Central memory CD8-positive, alpha-beta T cell (primary cell): Measurements from ENCODE around the gene N4BP2L2.
"Not testable (repeated sequence)": the region's sequence is repeated elsewhere in the genome, so short reads cannot be mapped to it uniquely, and the experiment has no call there.

Experiments
- ATAC-seq: fragments of 150-1000 bp; cut with Tn5 transposase; replicated peaks from 2 replicates; pipeline ENCODE4 v1.10.0; 2022; ENCODE audit warnings: mild to moderate bottlenecking, moderate FRiP score, moderate number of reproducible peaks; ENCODE audit not compliant: poor library complexity, severe bottlenecking; ENCODE audit errors: extremely low read depth
- DNase-seq, 2 donors: peaks; one replicate each; pipeline ENCODE4 v3.0.0; 2021; ENCODE audit warnings: low spot score in 2 of 2
- H3K27ac Mint-ChIP-seq: one replicate; pipeline ENCODE4 v1.8.0; 2022; ENCODE audit warnings: low read depth, mild to moderate bottlenecking, moderate library complexity, mixed read lengths
- H3K27me3 Mint-ChIP-seq: one replicate; pipeline ENCODE4 v1.8.0; 2022; ENCODE audit warnings: mixed read lengths
- H3K36me3 Mint-ChIP-seq: one replicate; pipeline ENCODE4 v1.8.0; 2022; ENCODE audit warnings: mild to moderate bottlenecking, moderate library complexity, mixed read lengths; ENCODE audit not compliant: insufficient read depth
- H3K4me1 Mint-ChIP-seq: one replicate; pipeline ENCODE4 v1.8.0; 2022; ENCODE audit warnings: mixed read lengths
- H3K4me3 Mint-ChIP-seq: one replicate; pipeline ENCODE4 v1.8.0; 2022; ENCODE audit warnings: mild to moderate bottlenecking, moderate library complexity, mixed read lengths
- H3K9me3 Mint-ChIP-seq: one replicate; pipeline ENCODE4 v1.8.0; 2022; ENCODE audit warnings: mixed read lengths

The N4BP2L2 gene

GRCh38 chr13:32538621-32539246 lies at the start of gene N4BP2L2:
N4BP2L2 (minus strand) TSS chr13:32538795; CDS start chr13:32537027, 1,768 bp downstream.
- DNase-seq = peak; percentile 81 to 86
- H3K4me1 Mint-ChIP-seq = peaks cover 33% of the 10 kb centered on the region
- H3K27me3 Mint-ChIP-seq = peaks cover 6% of the 10 kb centered on the region

DNA sequence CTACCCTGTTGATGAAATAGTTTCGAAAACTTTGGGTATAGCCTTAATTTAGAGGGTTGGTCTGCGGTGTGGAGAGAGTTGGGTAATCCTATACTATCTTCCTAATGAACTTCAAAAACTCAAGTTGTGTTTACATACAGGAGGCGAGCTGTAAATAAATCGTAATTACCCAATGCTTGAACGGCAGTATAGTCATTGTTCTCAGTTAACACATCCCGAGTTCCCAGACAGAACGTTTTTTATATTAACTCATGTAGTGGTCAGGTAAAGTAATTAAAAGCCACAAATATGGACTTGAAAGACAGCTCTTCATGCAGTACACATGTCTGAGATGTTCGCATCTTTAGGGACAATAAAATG lies 49.2 kb upstream of the N4BP2L2 start:
- ATAC-seq (no peak), DNase-seq (no peak)
- no peaks in the 10 kb centered on the region for H3K9me3 Mint-ChIP-seq
- peaks cover 13% of the 10 kb centered on the region for H3K36me3 Mint-ChIP-seq
- H3K4me3 Mint-ChIP-seq = peak overlapping the region; percentile 94
- H3K4me1 Mint-ChIP-seq = peaks cover 36% of the 10 kb centered on the region
- H3K27ac Mint-ChIP-seq = peak overlapping the region; percentile 91
- H3K27me3 Mint-ChIP-seq = no peaks in the 10 kb centered on the region

More at GRCh38 chr13:32538621-32539246, at the start of gene N4BP2L2:
- peak within 1 kb of the TSS; percentile 96 for H3K27ac Mint-ChIP-seq
- H3K36me3 Mint-ChIP-seq = peaks cover 31% of the 10 kb centered on the region
- no peaks in the 10 kb centered on the region for H3K9me3 Mint-ChIP-seq
- ATAC-seq = peak; percentile 97
- H3K4me3 Mint-ChIP-seq = peak within 1 kb of the TSS; percentile 99

- peak; percentile 28 to 32 for DNase-seq
- H3K36me3 Mint-ChIP-seq = peaks cover 13% of the 10 kb centered on the region
- no peaks in the 10 kb centered on the region for H3K9me3 Mint-ChIP-seq
- peak overlapping the region; percentile 94 for H3K4me3 Mint-ChIP-seq
- peak overlapping the region; percentile 91 for H3K27ac Mint-ChIP-seq
- no peak for ATAC-seq
- no peaks in the 10 kb centered on the region for H3K27me3 Mint-ChIP-seq
- H3K4me1 Mint-ChIP-seq = peaks cover 36% of the 10 kb centered on the region
Observed at GRCh38 chr13:32587011-32587810, 48.6 kb upstream of the N4BP2L2 start.

DNA sequence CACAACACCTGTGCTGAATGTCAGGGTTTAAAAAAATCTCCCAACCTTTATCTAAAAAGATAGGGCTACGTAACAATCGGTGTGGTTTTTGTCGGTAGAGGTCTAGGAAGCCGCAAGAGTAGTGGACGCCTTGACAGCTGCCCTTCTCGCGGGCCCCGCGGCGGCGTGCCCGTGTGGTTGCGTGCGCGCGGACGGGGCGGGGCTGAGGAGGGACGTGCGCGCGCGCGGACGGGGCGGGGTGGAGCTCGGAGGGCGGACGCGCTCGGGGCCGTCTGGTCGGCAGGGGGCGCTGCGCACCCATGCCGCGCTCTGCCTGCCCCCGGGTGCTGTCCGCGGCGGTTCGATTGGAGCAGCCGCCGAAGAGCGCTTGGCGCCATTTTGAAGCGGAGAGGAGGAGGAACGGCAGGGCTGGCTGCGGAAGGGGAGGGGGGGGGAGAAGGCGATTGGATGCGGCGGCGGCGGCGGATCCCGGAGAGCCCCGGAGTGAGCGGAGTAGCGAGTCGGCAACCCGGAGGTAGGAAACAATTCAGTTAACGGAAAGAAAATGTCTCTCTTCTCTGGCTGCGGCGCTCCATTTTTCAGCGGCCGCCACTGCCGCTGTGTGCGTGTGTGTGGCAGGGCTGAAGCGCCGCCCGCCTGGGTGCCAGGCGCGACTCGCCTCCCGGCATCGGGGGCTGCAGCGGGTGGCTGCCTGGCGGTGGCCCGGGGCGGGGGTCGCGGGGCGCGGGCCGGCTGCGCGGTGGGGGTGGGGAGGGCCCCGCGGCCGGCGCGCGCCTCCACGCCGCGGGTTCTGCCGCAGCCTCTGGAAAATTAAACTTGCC lies 47.7 kb upstream of the N4BP2L2 start, which contains the start of gene PDS5B:
PDS5B (plus strand) TSS at position 373 of the 821 bp plus-strand sequence. CDS start 62,321 bp downstream, outside the sequence.
- H3K27me3 Mint-ChIP-seq = no peaks in the 10 kb centered on the region
- H3K4me1 Mint-ChIP-seq = peaks cover 31% of the 10 kb centered on the region
- H3K9me3 Mint-ChIP-seq = no peaks in the 10 kb centered on the region
- peak within 1 kb of the TSS; percentile 94 for H3K4me3 Mint-ChIP-seq
- peaks cover 13% of the 10 kb centered on the region for H3K36me3 Mint-ChIP-seq
- DNase-seq = peak; percentile 90 to 92
- peak; percentile 93 for ATAC-seq
- peak within 1 kb of the TSS; percentile 91 for H3K27ac Mint-ChIP-seq

DNA sequence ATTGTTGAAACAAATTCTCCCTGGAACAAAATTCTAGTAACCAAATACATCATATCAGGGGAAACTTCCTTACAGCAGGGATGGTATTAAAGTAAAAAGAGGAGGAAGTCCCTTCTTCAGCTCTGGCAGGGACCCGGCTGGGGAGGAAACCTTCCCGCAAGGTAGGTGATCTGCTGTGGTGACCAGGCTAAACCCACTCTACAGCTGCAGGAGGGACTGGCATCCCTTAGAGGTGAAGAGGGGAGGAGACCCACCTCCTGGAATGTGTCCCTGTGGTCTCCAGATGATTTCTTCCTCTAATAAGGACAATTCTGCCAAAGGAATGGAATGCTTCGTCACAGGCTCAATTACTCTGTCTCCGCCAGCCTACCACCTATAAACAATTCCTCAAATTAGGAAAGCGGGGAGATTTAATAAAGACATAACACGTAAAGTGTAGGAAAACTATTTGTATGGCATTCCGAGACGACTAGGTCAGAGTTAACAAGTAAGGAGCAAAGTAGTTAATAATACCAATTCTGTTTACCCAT lies 47.0 kb upstream of the N4BP2L2 start:
- peak overlapping the region; percentile 81 for H3K4me3 Mint-ChIP-seq
- peaks cover 13% of the 10 kb centered on the region for H3K36me3 Mint-ChIP-seq
- no peaks in the 10 kb centered on the region for H3K9me3 Mint-ChIP-seq
- ATAC-seq (no peak), DNase-seq (no peak)
- no peaks in the 10 kb centered on the region for H3K27me3 Mint-ChIP-seq
- H3K4me1 Mint-ChIP-seq = peaks cover 30% of the 10 kb centered on the region
- H3K27ac Mint-ChIP-seq = peak overlapping the region; percentile 80

GRCh38 chr13:32582991-32583390 lies 44.4 kb upstream of the N4BP2L2 start:
- Mint-ChIP-seq H3K4me3 (no peak overlapping the region), H3K27me3 (no peaks in the 10 kb centered on the region), H3K36me3 (peaks cover 10% of the 10 kb centered on the region), H3K27ac (no peak overlapping the region), H3K9me3 (no peaks in the 10 kb centered on the region), H3K4me1 (peaks cover 4% of the 10 kb centered on the region)
- ATAC-seq = no peak
- DNase-seq = no peak

DNA sequence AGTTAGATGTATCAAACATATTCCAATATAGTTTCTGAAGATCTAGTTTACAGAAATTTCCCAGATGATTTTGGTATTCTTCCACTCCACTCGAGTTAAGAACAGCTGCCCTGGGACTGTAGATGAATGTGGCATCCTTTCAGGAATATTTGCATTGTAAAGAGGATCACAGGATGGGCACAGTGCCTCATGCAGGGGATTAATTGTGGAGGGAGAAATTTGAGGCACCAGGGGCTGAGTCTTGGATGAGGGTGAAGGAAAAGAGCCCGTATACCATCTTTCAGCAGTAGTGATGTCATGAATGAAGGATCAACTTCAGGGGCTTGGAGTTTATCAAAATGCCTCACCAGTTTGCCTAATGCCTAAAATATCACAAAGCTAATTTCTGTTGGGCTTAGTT lies 43.7 kb upstream of the N4BP2L2 start:
- H3K9me3 Mint-ChIP-seq = no peaks in the 10 kb centered on the region

DNA sequence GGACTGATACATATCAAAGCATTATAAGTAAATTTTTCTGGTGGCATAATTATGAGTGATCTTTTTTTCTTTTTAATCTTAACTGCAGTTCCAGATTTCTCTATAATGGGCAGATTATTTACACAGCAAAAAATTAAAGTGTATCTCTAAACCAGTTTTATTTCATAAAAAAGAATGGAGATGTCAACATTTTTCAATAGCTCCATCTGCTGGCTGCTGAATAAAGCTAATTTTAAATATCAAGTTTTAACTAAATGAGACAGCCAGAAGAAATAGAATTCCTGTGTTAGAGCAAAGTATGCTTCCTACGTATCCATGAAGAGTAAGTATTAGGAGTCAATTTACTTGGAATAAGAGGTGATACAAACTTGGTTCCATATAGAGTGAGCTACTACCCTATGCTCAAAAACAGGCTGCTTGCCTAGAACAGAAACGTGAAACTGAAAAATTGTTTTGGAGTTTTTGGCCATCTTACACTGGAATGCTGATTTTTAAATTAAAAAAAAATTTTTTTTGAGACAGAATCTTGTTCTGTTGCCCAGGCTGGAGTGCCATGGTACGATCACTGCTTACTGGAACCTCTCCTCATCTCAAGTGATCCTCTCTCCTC lies 42.7 kb upstream of the N4BP2L2 start:
- Mint-ChIP-seq H3K9me3 (no peaks in the 10 kb centered on the region), H3K36me3 (peaks cover 6% of the 10 kb centered on the region), H3K4me1 (no peaks in the 10 kb centered on the region), H3K4me3 (no peak overlapping the region), H3K27me3 (no peaks in the 10 kb centered on the region), H3K27ac (no peak overlapping the region)
- ATAC-seq (no peak), DNase-seq (no peak)

More for the DNA sequence above, 43.7 kb upstream of the N4BP2L2 start:
- ATAC-seq (no peak), DNase-seq (no peak)
- Mint-ChIP-seq H3K27me3 (no peaks in the 10 kb centered on the region), H3K27ac (no peak overlapping the region), H3K36me3 (peaks cover 8% of the 10 kb centered on the region), H3K4me1 (no peaks in the 10 kb centered on the region), H3K4me3 (no peak overlapping the region)

GRCh38 chr13:32577032-32577431 lies 38.4 kb upstream of the N4BP2L2 start:
- Mint-ChIP-seq H3K4me1 (no peaks in the 10 kb centered on the region), H3K27ac (no peak overlapping the region), H3K36me3 (peaks cover 2% of the 10 kb centered on the region), H3K9me3 (no peaks in the 10 kb centered on the region), H3K4me3 (no peak overlapping the region), H3K27me3 (no peaks in the 10 kb centered on the region)
- DNase-seq (no peak), ATAC-seq (no peak)

GRCh38 chr13:32575687-32576086 lies 37.1 kb upstream of the N4BP2L2 start:
- not testable (repeated sequence) for H3K9me3 Mint-ChIP-seq, DNase-seq, H3K27me3 Mint-ChIP-seq, H3K4me1 Mint-ChIP-seq, H3K4me3 Mint-ChIP-seq, H3K27ac Mint-ChIP-seq, H3K36me3 Mint-ChIP-seq, ATAC-seq

DNA sequence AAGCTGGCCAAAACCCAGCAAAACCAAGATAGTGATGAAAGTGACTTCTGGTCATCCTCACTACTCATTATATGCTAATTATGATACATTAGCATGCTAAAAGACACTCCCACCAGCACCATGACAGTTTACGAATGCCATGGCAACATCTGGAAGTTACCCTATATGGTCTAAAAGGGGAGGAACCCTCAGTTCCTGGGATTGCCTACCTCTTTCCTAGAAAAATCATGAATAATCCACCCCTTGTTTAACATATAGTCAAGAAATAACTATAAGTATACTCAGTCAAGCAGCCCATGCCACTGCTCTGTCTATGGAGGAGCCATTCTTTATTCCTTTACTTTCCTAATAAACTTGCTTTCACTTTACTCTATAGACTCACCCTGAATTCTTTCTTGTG lies 22.2 kb upstream of the N4BP2L2 start:
- not testable (repeated sequence) for DNase-seq, H3K27me3 Mint-ChIP-seq, H3K36me3 Mint-ChIP-seq, H3K4me3 Mint-ChIP-seq, H3K9me3 Mint-ChIP-seq, ATAC-seq, H3K4me1 Mint-ChIP-seq, H3K27ac Mint-ChIP-seq

DNA sequence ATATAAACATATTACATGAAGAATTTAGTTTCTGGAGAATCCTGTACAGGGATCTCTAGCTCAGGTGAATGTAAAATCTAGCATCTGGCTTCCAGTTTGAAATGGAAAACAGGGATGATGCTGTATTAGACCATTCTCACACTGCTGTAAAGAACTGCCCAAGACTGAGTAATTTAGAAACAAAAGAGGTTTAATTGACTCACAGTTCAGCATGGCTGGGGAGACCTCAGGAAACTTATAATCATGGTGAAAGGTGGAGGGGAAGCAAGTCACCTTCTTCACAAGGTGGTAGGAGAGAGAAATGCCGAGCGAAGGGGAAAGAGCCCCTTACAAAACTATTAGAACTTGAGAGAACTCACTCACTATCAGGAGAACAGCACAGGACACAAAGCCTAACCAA lies 17.0 kb upstream of the N4BP2L2 start:
- H3K4me1 Mint-ChIP-seq = no peaks in the 10 kb centered on the region
- ATAC-seq (no peak), DNase-seq (no peak)
- H3K36me3 Mint-ChIP-seq = no peaks in the 10 kb centered on the region
- no peak overlapping the region for H3K27ac Mint-ChIP-seq
- no peaks in the 10 kb centered on the region for H3K9me3 Mint-ChIP-seq
- H3K27me3 Mint-ChIP-seq = peaks cover 10% of the 10 kb centered on the region
- H3K4me3 Mint-ChIP-seq = no peak overlapping the region
